K562 (cell line): ENCODE measurements around the gene VPS11. TPM values are rescaled to one million over a fixed set of nuclear protein-coding genes. Genes with fewer than 3 reads are reported as not detected.

Experiments
- ATAC-seq: fragments of 200-7000 bp; cut with Tn5 transposase; 3 replicates; pipeline ENCODE4 v1.9.1; 2020; ENCODE audit warnings: moderate library complexity
- BruUV-seq: library from RNA; stranded (reverse); fragments of 400-500 nt; replicated peaks from 2 replicates; lab custom pipeline; 2021; lab: Mats Ljungman, UMichigan
- CTCF ChIA-PET: fragments of 300-600 bp; formaldehyde crosslinking; extraction: SDS; loops from one replicate; lab custom pipeline; 2021; ENCODE audit warnings: low intra/inter-chr PET ratio; lab: Yijun Ruan, JAX
- POLR2A ChIA-PET: fragments of 300-600, 350-650 bp; sonication (Branson Sonifier 250); formaldehyde crosslinking; extraction: SDS; loops from one replicate; lab custom pipeline; 2021; ENCODE audit warnings: antibody characterized with exemption, inconsistent platforms; lab: Yijun Ruan, JAX
- DNase-seq, 4 experiments: peaks; one replicate each; pipeline versions ENCODE4 v3.0.0 to v3.0.0-alpha.2; 2011 to 2018; ENCODE audit warnings: low spot score in 3 of 4, mixed read lengths in 3 of 4; ENCODE audit errors: extremely low read depth in 1 of 4
- FAIRE-seq: peaks from 2 replicates; lab custom pipeline; 2011; peaks lifted over from hg19 to GRCh38; lab: Jason Lieb, UNC
- H2AFZ ChIP-seq: 2 replicates; pipeline ENCODE4 v1.6.0; 2011; ENCODE audit warnings: low read depth, low read length, control low read depth, inconsistent platforms
- H3K27ac ChIP-seq: fragments of 200-600 bp; 3 replicates; pipeline ENCODE4 v1.8.0; 2011; ENCODE audit warnings: low read depth, mild to moderate bottlenecking, control low read depth, inconsistent platforms, low read length, moderate library complexity, mixed read lengths; ENCODE audit errors: extremely low read depth
- H3K27me3 ChIP-seq, 2 experiments: fragments of 300-600 bp in 1 of 2; 2 replicates in 1 of 2; 3 replicates in 1 of 2; pipeline versions ENCODE4 v1.6.0 to v1.8.0; 2011; ENCODE audit warnings: inconsistent platforms in 2 of 2, low read length in 2 of 2, mild to moderate bottlenecking in 1 of 2, mixed read lengths in 1 of 2, moderate library complexity in 1 of 2; ENCODE audit not compliant: control insufficient read depth in 2 of 2, insufficient read depth in 2 of 2
- H3K36me3 ChIP-seq: fragments of 300-600 bp; 3 replicates; pipeline ENCODE4 v1.8.0; 2011; ENCODE audit warnings: mild to moderate bottlenecking, low read length, inconsistent platforms; ENCODE audit not compliant: control insufficient read depth, insufficient read depth
- H3K4me1 ChIP-seq, 2 experiments: fragments of 200-600 bp in 1 of 2; replicated peaks in 1 of 2; 2 replicates in 1 of 2; 3 replicates in 1 of 2; pipeline versions ENCODE4 v1.5.1 to v1.8.0; 2011; ENCODE audit warnings: inconsistent platforms in 2 of 2, low read length in 2 of 2, mild to moderate bottlenecking in 1 of 2, mixed read lengths in 1 of 2, moderate library complexity in 1 of 2; ENCODE audit not compliant: control insufficient read depth in 2 of 2, insufficient read depth in 2 of 2
- H3K4me2 ChIP-seq: 2 replicates; pipeline ENCODE4 v1.6.1; 2011; ENCODE audit warnings: low read length, control low read depth, inconsistent platforms, mixed read lengths; ENCODE audit not compliant: insufficient read depth
- H3K4me3 ChIP-seq: fragments of 200-600 bp; sonication (generic), shearing (Covaris generic); 2 replicates; pipeline ENCODE4 v1.5.1; 2016; ENCODE audit warnings: control low read depth, inconsistent platforms
- H3K79me2 ChIP-seq: fragments of 200-600 bp; 3 replicates; pipeline ENCODE4 v1.8.0; 2011; ENCODE audit warnings: low read length, inconsistent platforms; ENCODE audit not compliant: control insufficient read depth, insufficient read depth
- H3K9ac ChIP-seq, 2 experiments: 2 replicates each; pipeline versions ENCODE4 v1.6.0 to v1.6.1; 2011; ENCODE audit warnings: low read depth in 2 of 2, low read length in 2 of 2, control low read depth in 1 of 2, inconsistent platforms in 1 of 2, mild to moderate bottlenecking in 1 of 2, mixed read lengths in 1 of 2; ENCODE audit not compliant: insufficient read depth in 1 of 2
- H3K9me1 ChIP-seq: one replicate; pipeline ENCODE4 v1.6.0; 2011; ENCODE audit warnings: inconsistent platforms, mild to moderate bottlenecking, low read length, moderate library complexity; ENCODE audit not compliant: control insufficient read depth, insufficient read depth
- H3K9me3 ChIP-seq: replicated peaks from 2 replicates; pipeline ENCODE4 v1.5.1; 2011; ENCODE audit warnings: low read depth, low read length, inconsistent platforms; ENCODE audit not compliant: control insufficient read depth, insufficient read depth
- H4K20me1 ChIP-seq: replicated peaks from 2 replicates; pipeline ENCODE4 v1.6.1; 2011; ENCODE audit warnings: low read length, inconsistent platforms, mixed read lengths; ENCODE audit not compliant: control insufficient read depth, insufficient read depth
- CBX2 ChIP-seq: fragments of 200-600 bp; sonication (generic); IDR thresholded peaks from one replicate; pipeline ENCODE4 v1.6.1; 2012; ENCODE audit warnings: mild to moderate bottlenecking, low read length, inconsistent platforms; ENCODE audit not compliant: insufficient read depth, poor library complexity, severe bottlenecking
- EZH2 ChIP-seq: IDR thresholded peaks from 2 replicates; pipeline ENCODE4 v1.6.1; 2012; ENCODE audit warnings: low read depth, mild to moderate bottlenecking, inconsistent platforms, low read length, borderline replicate concordance
- HDAC1 ChIP-seq, 2 experiments: fragments of 450-650 bp; IDR thresholded peaks; 2 replicates each; pipeline ENCODE4 v1.6.1; 2016 to 2017; ENCODE audit warnings: inconsistent platforms in 1 of 2, mild to moderate bottlenecking in 1 of 2, moderate library complexity in 1 of 2
- KAT2B ChIP-seq: IDR thresholded peaks from one replicate; pipeline ENCODE4 v1.6.1; 2012; ENCODE audit warnings: low read depth, mild to moderate bottlenecking, control low read depth, inconsistent platforms, low read length, moderate library complexity
- MAFG ChIP-seq: fragments of 450-650 bp; conservative IDR thresholded peaks from 2 replicates; pipeline ENCODE4 v1.6.1; 2016; ENCODE audit warnings: missing genetic modification characterization, missing compliant biosample characterization
- MAZ ChIP-seq, 2 experiments: fragments of 450-650 bp in 1 of 2; sonication (generic) in 1 of 2; formaldehyde crosslinking; IDR thresholded peaks in 1 of 2; conservative IDR thresholded peaks in 1 of 2; 2 replicates each; pipeline versions ENCODE4 v1.4.0 to v1.5.0; 2020; ENCODE audit warnings: mild to moderate bottlenecking in 1 of 2, missing genetic modification reagents in 1 of 2
- SMAD2 ChIP-seq: fragments of 150-350 bp; IDR thresholded peaks from 2 replicates; pipeline ENCODE4 v1.6.1; 2014; ENCODE audit warnings: low read depth, mild to moderate bottlenecking, low read length
- SNRNP70 ChIP-seq: fragments of 200-400 bp; formaldehyde crosslinking; optimal IDR thresholded peaks from 2 replicates; pipeline ENCODE3; 2017; ENCODE audit warnings: low read depth, low read length
- ZBTB2 ChIP-seq: fragments of 450-650 bp; IDR thresholded peaks from 2 replicates; pipeline ENCODE4 v1.6.1; 2016; ENCODE audit warnings: antibody characterized with exemption
- ZFPM2 ChIP-seq: fragments of 250-450 bp; sonication (Bioruptor Pico); IDR thresholded peaks from 2 replicates; pipeline ENCODE4 v1.5.1; 2022; ENCODE audit warnings: mild to moderate bottlenecking
- ZNF146 ChIP-seq: IDR thresholded peaks from one replicate; pipeline ENCODE4 v1.6.1; 2018; ENCODE audit warnings: missing compliant biosample characterization; ENCODE audit not compliant: unreplicated experiment
- ZNF316 ChIP-seq: fragments of 450-650 bp; IDR thresholded peaks from 2 replicates; pipeline ENCODE4 v1.6.1; 2016
- ZNF445 ChIP-seq: fragments of 250-450 bp; sonication (Bioruptor Pico); IDR thresholded peaks from 2 replicates; pipeline ENCODE4 v1.4.0; 2020; ENCODE audit warnings: low read depth, mild to moderate bottlenecking, moderate library complexity
- WGBS: fragments of 100-300 bp; shearing (Covaris generic); methylation state at CpG from one replicate; pipeline ENCODE4 v1.1.6; 2016; ENCODE audit warnings: low coverage, mixed read lengths; ENCODE audit not compliant: insufficient coverage; ENCODE audit errors: missing lambda C conversion rate; 5-methylcytosine and 5-hydroxymethylcytosine counted together
- in situ Hi-C: fragments of 300-500 bp; cut with MboI; formaldehyde crosslinking; loops from 4 replicates; pipeline ENCODE4 v1.15.0; 2018; ENCODE audit warnings: inconsistent platforms, mixed read lengths
- intact Hi-C: fragments of 100-400 bp; cut with micrococcal nuclease; formaldehyde crosslinking; loops from 2 replicates; pipeline ENCODE4 v1.14.2; 2022
- polyA plus RNA-seq, 8 experiments: library from polyadenylated mRNA; depleted of rRNA in 4 of 8; stranded (reverse) in 5 of 8; unstranded in 3 of 8; fragments of >200 nt; fragmentation: Nextera tagmentation in 2 of 8; fragmentation: Illumina TruSeq in 1 of 8; extraction: Ambion mirVana in 2 of 8; extraction: Trizol in 1 of 8; gene quantifications; 2 replicates each; pipeline versions ENCODE4 v1.2.1 to v1.2.3, GENCODE V29; 2011 to 2014; ENCODE audit warnings: inconsistent platforms in 1 of 8, missing spikeins in 1 of 8
- total RNA-seq, 7 experiments: library from RNA; depleted of rRNA in 6 of 7; stranded (reverse); fragments of >200 nt in 6 of 7; fragmentation: Illumina TruSeq in 2 of 7; extraction: Trizol in 2 of 7; gene quantifications; 2 replicates each; pipeline versions ENCODE4 v1.2.1 to v1.2.3, GENCODE V29; 2011 to 2021; ENCODE audit warnings: low replicate concordance in 1 of 7
- TF ChIP-seq, protein P1 (sequence below): fragments of 200-800 bp; sonication (Bioruptor generic); IDR thresholded peaks from 2 replicates; pipeline ENCODE4 v1.6.1; 2017; ENCODE audit warnings: missing genetic modification characterization, missing compliant biosample characterization
- TF ChIP-seq, protein P2 (sequence below): sonication (generic); formaldehyde crosslinking; IDR thresholded peaks from 2 replicates; pipeline ENCODE4 v1.8.1; 2023; ENCODE audit warnings: mild to moderate bottlenecking, missing genetic modification reagents
- TF ChIP-seq, protein P3 (sequence below), 2 experiments: IDR thresholded peaks; 2 replicates each; pipeline ENCODE4 v1.6.1; 2011; ENCODE audit warnings: borderline replicate concordance in 1 of 2, control low read depth in 1 of 2, low read depth in 1 of 2, low read length in 1 of 2, mild to moderate bottlenecking in 1 of 2, mixed read lengths in 1 of 2, moderate library complexity in 1 of 2; ENCODE audit not compliant: insufficient read depth in 1 of 2, insufficient read length in 1 of 2, poor library complexity in 1 of 2, severe bottlenecking in 1 of 2; ENCODE audit errors: extremely low read depth in 1 of 2

VPS11 gene
- total and polyA plus RNA-seq, 9 of the 15 experiments (the other 6 are each of a cell fraction or from before 2014, with no cell fraction given) = 14.1 to 35.5 (median 27.5) TPM

GRCh38 chr11:119094816-119095065 lies 27.1 kb downstream of the VPS11 start:
- no TSS peak for BruUV-seq
- in situ Hi-C loops (no loop called here), intact Hi-C loops (loop anchor here (1.0 to 2.0 kb wide), 3 partner anchors 27 to 166 kb away; partner anchors contain the start of genes HYOU1 and VPS11)
- CTCF ChIA-PET = interaction anchor here (0.6 to 1.3 kb wide), 2 partner anchors 102 to 184 kb away, joined by 3 to 6 read pairs; no protein-coding TSS in a partner anchor
- no peaks in the 10 kb centered on the region for H3K9me3 ChIP-seq
- peak overlapping the region; percentile 94 to 99 for H3K9ac ChIP-seq
- no peak for FAIRE-seq
- peaks cover 78% of the 10 kb centered on the region for H3K36me3 ChIP-seq
- peaks cover 25% of the 10 kb centered on the region for H4K20me1 ChIP-seq
- peak; percentile 76 for ATAC-seq
- peak in 2 of 4 experiments; percentile 52 to 60 for DNase-seq
- peak overlapping the region; percentile 94 for H3K4me3 ChIP-seq
- WGBS = 0% methylated on average over 7 of the region's 19 CpGs
- H3K4me2 ChIP-seq = peak overlapping the region; percentile 98
- peak overlapping the region; percentile 14; the same call in 1 of the 2 replicates for H2AFZ ChIP-seq
- peak overlapping the region; percentile 95 for H3K27ac ChIP-seq
- POLR2A ChIA-PET = interaction anchor here (0.5 to 5.5 kb wide), 57 partner anchors 8 to 705 kb away, joined by 3 to 75 read pairs (median 4); partner anchors contain the start of genes ABCG4, C2CD2L, CBL and DPAGT1
- peaks cover 59% of the 10 kb centered on the region for H3K79me2 ChIP-seq
- no peaks in the 10 kb centered on the region for H3K9me1 ChIP-seq
- H3K4me1 ChIP-seq = peaks cover 23 to 28% of the 10 kb centered on the region in 2 experiments; a peak in 4 of 5 replicates
- no peaks in the 10 kb centered on the region; a peak in 1 of 5 replicates for H3K27me3 ChIP-seq
- TF ChIP-seq HDAC1 (IDR thresholded peaks at IDR 0.05) (no peak), ZNF445 (CRISPR knock-in tag) (no peak), ZFPM2 (CRISPR knock-in tag) (no peak), KAT2B (peak; percentile 62), ZNF146 (CRISPR knock-in tag) (no peak), SMAD2 (no peak), CBX2 (no peak), EZH2 (no peak), MAZ (CRISPR knock-in tag; conservative IDR thresholded peaks at IDR 0.05 in 1 of 2, IDR thresholded peaks at IDR 0.05 in 1 of 2) (peak in 1 of 2 experiments; percentile 49; a peak in 1 of 4 replicates), SNRNP70 (no peak), ZNF316 (no peak), ZBTB2 (0 out of 2 replicates have a peak, but pooled peaks have one; percentile 36), MAFG (tag) (no peak)
- TF ChIP-seq, protein P1, sequence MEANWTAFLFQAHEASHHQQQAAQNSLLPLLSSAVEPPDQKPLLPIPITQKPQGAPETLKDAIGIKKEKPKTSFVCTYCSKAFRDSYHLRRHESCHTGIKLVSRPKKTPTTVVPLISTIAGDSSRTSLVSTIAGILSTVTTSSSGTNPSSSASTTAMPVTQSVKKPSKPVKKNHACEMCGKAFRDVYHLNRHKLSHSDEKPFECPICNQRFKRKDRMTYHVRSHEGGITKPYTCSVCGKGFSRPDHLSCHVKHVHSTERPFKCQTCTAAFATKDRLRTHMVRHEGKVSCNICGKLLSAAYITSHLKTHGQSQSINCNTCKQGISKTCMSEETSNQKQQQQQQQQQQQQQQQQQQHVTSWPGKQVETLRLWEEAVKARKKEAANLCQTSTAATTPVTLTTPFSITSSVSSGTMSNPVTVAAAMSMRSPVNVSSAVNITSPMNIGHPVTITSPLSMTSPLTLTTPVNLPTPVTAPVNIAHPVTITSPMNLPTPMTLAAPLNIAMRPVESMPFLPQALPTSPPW (CRISPR knock-in tag) = no peak
- TF ChIP-seq, protein P2, sequence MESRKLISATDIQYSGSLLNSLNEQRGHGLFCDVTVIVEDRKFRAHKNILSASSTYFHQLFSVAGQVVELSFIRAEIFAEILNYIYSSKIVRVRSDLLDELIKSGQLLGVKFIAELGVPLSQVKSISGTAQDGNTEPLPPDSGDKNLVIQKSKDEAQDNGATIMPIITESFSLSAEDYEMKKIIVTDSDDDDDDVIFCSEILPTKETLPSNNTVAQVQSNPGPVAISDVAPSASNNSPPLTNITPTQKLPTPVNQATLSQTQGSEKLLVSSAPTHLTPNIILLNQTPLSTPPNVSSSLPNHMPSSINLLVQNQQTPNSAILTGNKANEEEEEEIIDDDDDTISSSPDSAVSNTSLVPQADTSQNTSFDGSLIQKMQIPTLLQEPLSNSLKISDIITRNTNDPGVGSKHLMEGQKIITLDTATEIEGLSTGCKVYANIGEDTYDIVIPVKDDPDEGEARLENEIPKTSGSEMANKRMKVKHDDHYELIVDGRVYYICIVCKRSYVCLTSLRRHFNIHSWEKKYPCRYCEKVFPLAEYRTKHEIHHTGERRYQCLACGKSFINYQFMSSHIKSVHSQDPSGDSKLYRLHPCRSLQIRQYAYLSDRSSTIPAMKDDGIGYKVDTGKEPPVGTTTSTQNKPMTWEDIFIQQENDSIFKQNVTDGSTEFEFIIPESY (CRISPR knock-in tag) = no peak
- TF ChIP-seq, protein P3, sequence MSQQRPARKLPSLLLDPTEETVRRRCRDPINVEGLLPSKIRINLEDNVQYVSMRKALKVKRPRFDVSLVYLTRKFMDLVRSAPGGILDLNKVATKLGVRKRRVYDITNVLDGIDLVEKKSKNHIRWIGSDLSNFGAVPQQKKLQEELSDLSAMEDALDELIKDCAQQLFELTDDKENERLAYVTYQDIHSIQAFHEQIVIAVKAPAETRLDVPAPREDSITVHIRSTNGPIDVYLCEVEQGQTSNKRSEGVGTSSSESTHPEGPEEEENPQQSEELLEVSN (IDR thresholded peaks at IDR 0.05; ENCODE audit: borderline replicate concordance in 1 of 2, extremely low read depth in 1 of 2, insufficient read depth in 1 of 2, insufficient read length in 1 of 2, low read depth in 1 of 2, low read length in 1 of 2, poor library complexity in 1 of 2, severe bottlenecking in 1 of 2) = peak in 1 of 2 experiments; percentile 44
